K562 (cell line): ENCODE data around the gene LAPTM4A. TPM values are rescaled to one million over a fixed set of nuclear protein-coding genes. Genes with fewer than 3 reads are reported as not detected.

ENCODE experiments used
- ATAC-seq: fragments of 200-7000 bp; cut with Tn5 transposase; 3 replicates; pipeline ENCODE4 v1.9.1; 2020; ENCODE audit warnings: moderate library complexity
- BruUV-seq: library from RNA; stranded (reverse); fragments of 400-500 nt; replicated peaks from 2 replicates; lab custom pipeline; 2021; lab: Mats Ljungman, UMichigan
- CTCF ChIA-PET: fragments of 300-600 bp; formaldehyde crosslinking; extraction: SDS; loops from one replicate; lab custom pipeline; 2021; ENCODE audit warnings: low intra/inter-chr PET ratio; lab: Yijun Ruan, JAX
- POLR2A ChIA-PET: fragments of 300-600, 350-650 bp; sonication (Branson Sonifier 250); formaldehyde crosslinking; extraction: SDS; loops from one replicate; lab custom pipeline; 2021; ENCODE audit warnings: antibody characterized with exemption, inconsistent platforms; lab: Yijun Ruan, JAX
- DNase-seq, 4 experiments: peaks; one replicate each; pipeline versions ENCODE4 v3.0.0 to v3.0.0-alpha.2; 2011 to 2018; ENCODE audit warnings: low spot score in 3 of 4, mixed read lengths in 3 of 4; ENCODE audit errors: extremely low read depth in 1 of 4
- FAIRE-seq: peaks from 2 replicates; lab custom pipeline; 2011; peaks lifted over from hg19 to GRCh38; lab: Jason Lieb, UNC
- H2AFZ ChIP-seq: 2 replicates; pipeline ENCODE4 v1.6.0; 2011; ENCODE audit warnings: low read depth, low read length, control low read depth, inconsistent platforms
- H3K27ac ChIP-seq: fragments of 200-600 bp; 3 replicates; pipeline ENCODE4 v1.8.0; 2011; ENCODE audit warnings: low read depth, mild to moderate bottlenecking, control low read depth, inconsistent platforms, low read length, moderate library complexity, mixed read lengths; ENCODE audit errors: extremely low read depth
- H3K27me3 ChIP-seq, 2 experiments: fragments of 300-600 bp in 1 of 2; 2 replicates in 1 of 2; 3 replicates in 1 of 2; pipeline versions ENCODE4 v1.6.0 to v1.8.0; 2011; ENCODE audit warnings: inconsistent platforms in 2 of 2, low read length in 2 of 2, mild to moderate bottlenecking in 1 of 2, mixed read lengths in 1 of 2, moderate library complexity in 1 of 2; ENCODE audit not compliant: control insufficient read depth in 2 of 2, insufficient read depth in 2 of 2
- H3K36me3 ChIP-seq: fragments of 300-600 bp; 3 replicates; pipeline ENCODE4 v1.8.0; 2011; ENCODE audit warnings: mild to moderate bottlenecking, low read length, inconsistent platforms; ENCODE audit not compliant: control insufficient read depth, insufficient read depth
- H3K4me1 ChIP-seq, 2 experiments: fragments of 200-600 bp in 1 of 2; replicated peaks in 1 of 2; 2 replicates in 1 of 2; 3 replicates in 1 of 2; pipeline versions ENCODE4 v1.5.1 to v1.8.0; 2011; ENCODE audit warnings: inconsistent platforms in 2 of 2, low read length in 2 of 2, mild to moderate bottlenecking in 1 of 2, mixed read lengths in 1 of 2, moderate library complexity in 1 of 2; ENCODE audit not compliant: control insufficient read depth in 2 of 2, insufficient read depth in 2 of 2
- H3K4me2 ChIP-seq: 2 replicates; pipeline ENCODE4 v1.6.1; 2011; ENCODE audit warnings: low read length, control low read depth, inconsistent platforms, mixed read lengths; ENCODE audit not compliant: insufficient read depth
- H3K4me3 ChIP-seq: fragments of 200-600 bp; sonication (generic), shearing (Covaris generic); 2 replicates; pipeline ENCODE4 v1.5.1; 2016; ENCODE audit warnings: control low read depth, inconsistent platforms
- H3K79me2 ChIP-seq: fragments of 200-600 bp; 3 replicates; pipeline ENCODE4 v1.8.0; 2011; ENCODE audit warnings: low read length, inconsistent platforms; ENCODE audit not compliant: control insufficient read depth, insufficient read depth
- H3K9ac ChIP-seq, 2 experiments: 2 replicates each; pipeline versions ENCODE4 v1.6.0 to v1.6.1; 2011; ENCODE audit warnings: low read depth in 2 of 2, low read length in 2 of 2, control low read depth in 1 of 2, inconsistent platforms in 1 of 2, mild to moderate bottlenecking in 1 of 2, mixed read lengths in 1 of 2; ENCODE audit not compliant: insufficient read depth in 1 of 2
- H3K9me1 ChIP-seq: one replicate; pipeline ENCODE4 v1.6.0; 2011; ENCODE audit warnings: inconsistent platforms, mild to moderate bottlenecking, low read length, moderate library complexity; ENCODE audit not compliant: control insufficient read depth, insufficient read depth
- H3K9me3 ChIP-seq: replicated peaks from 2 replicates; pipeline ENCODE4 v1.5.1; 2011; ENCODE audit warnings: low read depth, low read length, inconsistent platforms; ENCODE audit not compliant: control insufficient read depth, insufficient read depth
- H4K20me1 ChIP-seq: replicated peaks from 2 replicates; pipeline ENCODE4 v1.6.1; 2011; ENCODE audit warnings: low read length, inconsistent platforms, mixed read lengths; ENCODE audit not compliant: control insufficient read depth, insufficient read depth
- E2F4 ChIP-seq: sonication (generic); formaldehyde crosslinking; IDR thresholded peaks from 2 replicates; pipeline ENCODE4 v1.8.0; 2022; ENCODE audit warnings: mild to moderate bottlenecking, low read depth, missing genetic modification reagents
- ELF2 ChIP-seq: fragments of 250-450 bp; sonication (Bioruptor Pico); IDR thresholded peaks from 2 replicates; pipeline ENCODE4 v1.5.0; 2021; ENCODE audit warnings: mild to moderate bottlenecking
- FOXM1 ChIP-seq, 2 experiments: fragments of 450-650 bp in 1 of 2; sonication (generic) in 1 of 2; formaldehyde crosslinking in 1 of 2; IDR thresholded peaks; 2 replicates each; pipeline versions ENCODE4 v1.6.1 to v1.9.0; 2017 to 2022; ENCODE audit warnings: low read depth in 2 of 2, mild to moderate bottlenecking in 2 of 2, missing genetic modification reagents in 1 of 2, moderate library complexity in 1 of 2
- HSF4 ChIP-seq: fragments of 250-450 bp; sonication (Bioruptor Pico); IDR thresholded peaks from 2 replicates; pipeline ENCODE4 v2.1.2; 2022; ENCODE audit warnings: mild to moderate bottlenecking, moderate library complexity, borderline replicate concordance
- KLF10 ChIP-seq: fragments of 250-450 bp; sonication (Bioruptor Pico); IDR thresholded peaks from 2 replicates; pipeline ENCODE4 v1.6.1; 2021; ENCODE audit warnings: matching md5 sums
- NUFIP1 ChIP-seq: fragments of 450-650 bp; IDR thresholded peaks from 2 replicates; pipeline ENCODE4 v1.6.1; 2018; ENCODE audit not compliant: partially characterized antibody
- SMARCA5 ChIP-seq: fragments of 450-650 bp; IDR thresholded peaks from 2 replicates; pipeline ENCODE4 v1.6.1; 2016
- TCFL5 ChIP-seq: fragments of 250-450 bp; sonication (Bioruptor Pico); conservative IDR thresholded peaks from 2 replicates; pipeline ENCODE4 v1.6.1; 2021; ENCODE audit warnings: mild to moderate bottlenecking, moderate library complexity, matching md5 sums
- THRAP3 ChIP-seq: fragments of 450-650 bp; IDR thresholded peaks from 2 replicates; pipeline ENCODE4 v1.6.1; 2016; ENCODE audit warnings: mild to moderate bottlenecking, inconsistent platforms, borderline replicate concordance
- ZBTB7A ChIP-seq: IDR thresholded peaks from 2 replicates; pipeline ENCODE4 v1.6.1; 2011; ENCODE audit warnings: low read depth, mild to moderate bottlenecking, low read length, moderate library complexity, borderline replicate concordance; ENCODE audit not compliant: control insufficient read depth
- ZNF146 ChIP-seq: IDR thresholded peaks from one replicate; pipeline ENCODE4 v1.6.1; 2018; ENCODE audit warnings: missing compliant biosample characterization; ENCODE audit not compliant: unreplicated experiment
- WGBS: fragments of 100-300 bp; shearing (Covaris generic); methylation state at CpG from one replicate; pipeline ENCODE4 v1.1.6; 2016; ENCODE audit warnings: low coverage, mixed read lengths; ENCODE audit not compliant: insufficient coverage; ENCODE audit errors: missing lambda C conversion rate; 5-methylcytosine and 5-hydroxymethylcytosine counted together
- in situ Hi-C: fragments of 300-500 bp; cut with MboI; formaldehyde crosslinking; loops from 4 replicates; pipeline ENCODE4 v1.15.0; 2018; ENCODE audit warnings: inconsistent platforms, mixed read lengths
- intact Hi-C: fragments of 100-400 bp; cut with micrococcal nuclease; formaldehyde crosslinking; loops from 2 replicates; pipeline ENCODE4 v1.14.2; 2022
- polyA plus RNA-seq, 8 experiments: library from polyadenylated mRNA; depleted of rRNA in 4 of 8; stranded (reverse) in 5 of 8; unstranded in 3 of 8; fragments of >200 nt; fragmentation: Nextera tagmentation in 2 of 8; fragmentation: Illumina TruSeq in 1 of 8; extraction: Ambion mirVana in 2 of 8; extraction: Trizol in 1 of 8; gene quantifications; 2 replicates each; pipeline versions ENCODE4 v1.2.1 to v1.2.3, GENCODE V29; 2011 to 2014; ENCODE audit warnings: inconsistent platforms in 1 of 8, missing spikeins in 1 of 8
- total RNA-seq, 7 experiments: library from RNA; depleted of rRNA in 6 of 7; stranded (reverse); fragments of >200 nt in 6 of 7; fragmentation: Illumina TruSeq in 2 of 7; extraction: Trizol in 2 of 7; gene quantifications; 2 replicates each; pipeline versions ENCODE4 v1.2.1 to v1.2.3, GENCODE V29; 2011 to 2021; ENCODE audit warnings: low replicate concordance in 1 of 7
- TF ChIP-seq, protein P1 (sequence below): fragments of 250-450 bp; sonication (Bioruptor Pico); IDR thresholded peaks from 2 replicates; pipeline ENCODE4 v1.5.0; 2020; ENCODE audit warnings: mild to moderate bottlenecking

The LAPTM4A gene
- total and polyA plus RNA-seq, 9 of the 15 experiments (the other 6 are each of a cell fraction or from before 2014, with no cell fraction given), result 13.4 to 157 (median 50.1) TPM

DNA sequence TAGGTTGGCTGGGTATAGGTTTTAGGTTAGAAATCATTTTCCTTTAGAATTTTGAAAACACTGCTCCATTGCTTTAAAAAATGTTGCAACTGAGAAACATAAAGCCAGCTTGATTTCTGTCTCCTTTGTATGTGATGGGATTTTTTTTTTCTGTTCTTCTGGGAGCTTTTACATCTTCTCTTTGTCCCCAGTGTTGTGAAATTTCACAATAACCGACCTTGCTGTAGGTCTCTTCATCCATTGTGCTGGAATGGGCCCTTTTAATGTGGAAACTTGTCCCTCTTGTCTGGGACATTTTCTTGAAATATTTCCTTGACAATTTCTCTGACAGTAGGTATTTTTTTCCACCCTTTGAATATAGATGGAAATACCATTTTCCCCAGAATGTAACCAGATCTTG, 44.0 kb upstream of the LAPTM4A start:
- FAIRE-seq, result no peak
- no peak for ATAC-seq
- TF ChIP-seq HSF4 (CRISPR knock-in tag) (no peak), NUFIP1 (no peak), ZNF146 (CRISPR knock-in tag) (no peak), ZBTB7A (no peak), E2F4 (CRISPR knock-in tag) (no peak), ELF2 (CRISPR knock-in tag) (no peak), KLF10 (CRISPR knock-in tag) (no peak), TCFL5 (CRISPR knock-in tag) (no peak), SMARCA5 (no peak), FOXM1 (IDR thresholded peaks at IDR 0.05; ENCODE audit: low read depth) (no peak), FOXM1 (CRISPR knock-in tag; IDR thresholded peaks at IDR 0.05; ENCODE audit: low read depth) (no peak), THRAP3 (no peak)
- TF ChIP-seq, protein P1, sequence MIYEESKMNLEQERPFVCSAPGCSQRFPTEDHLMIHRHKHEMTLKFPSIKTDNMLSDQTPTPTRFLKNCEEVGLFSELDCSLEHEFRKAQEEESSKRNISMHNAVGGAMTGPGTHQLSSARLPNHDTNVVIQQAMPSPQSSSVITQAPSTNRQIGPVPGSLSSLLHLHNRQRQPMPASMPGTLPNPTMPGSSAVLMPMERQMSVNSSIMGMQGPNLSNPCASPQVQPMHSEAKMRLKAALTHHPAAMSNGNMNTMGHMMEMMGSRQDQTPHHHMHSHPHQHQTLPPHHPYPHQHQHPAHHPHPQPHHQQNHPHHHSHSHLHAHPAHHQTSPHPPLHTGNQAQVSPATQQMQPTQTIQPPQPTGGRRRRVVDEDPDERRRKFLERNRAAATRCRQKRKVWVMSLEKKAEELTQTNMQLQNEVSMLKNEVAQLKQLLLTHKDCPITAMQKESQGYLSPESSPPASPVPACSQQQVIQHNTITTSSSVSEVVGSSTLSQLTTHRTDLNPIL, result no peak
- no peaks in the 10 kb centered on the region for H3K27me3 ChIP-seq
- H3K9me1 ChIP-seq, result no peaks in the 10 kb centered on the region
- intact Hi-C loops (loop anchor here (10.0 kb wide), 1 partner anchor 1711 kb away; no protein-coding TSS in a partner anchor), in situ Hi-C loops (loop anchor here (10.0 kb wide), 1 partner anchor 539 kb away; no protein-coding TSS in a partner anchor)
- H3K27ac ChIP-seq, result no peak overlapping the region
- no peak overlapping the region for H3K4me3 ChIP-seq
- CTCF ChIA-PET, result interaction anchor here (1.0 to 4.4 kb wide), 2 partner anchors 80 to 139 kb away, joined by 6 to 64 read pairs; no protein-coding TSS in a partner anchor
- H3K9me3 ChIP-seq, result no peaks in the 10 kb centered on the region
- POLR2A ChIA-PET, result no interaction called here
- H4K20me1 ChIP-seq, result no peaks in the 10 kb centered on the region
- 0% methylated on average over 1 of the region's 1 CpG for WGBS
- H3K9ac ChIP-seq, result no peak overlapping the region
- H3K79me2 ChIP-seq, result no peaks in the 10 kb centered on the region
- H3K4me1 ChIP-seq, result peaks cover 14% of the 10 kb centered on the region in 2 experiments; a peak in 4 of 5 replicates
- H3K4me2 ChIP-seq, result no peak overlapping the region
- BruUV-seq, result no TSS peak
- no peak overlapping the region for H2AFZ ChIP-seq
- DNase-seq, result no peak
- no peaks in the 10 kb centered on the region for H3K36me3 ChIP-seq
